Kidney capillary endothelial cell (primary cell): Measurements from ENCODE around the gene SGK2.
A peak's percentile ranks its signal among the peaks of the same experiment; 100 is the strongest.
"Not testable (repeated sequence)": the region's sequence is repeated elsewhere in the genome, so short reads cannot be mapped to it uniquely, and the experiment has no call there.

ENCODE experiments used
- DNase-seq: peaks from one replicate; pipeline ENCODE4 v3.0.0-alpha.2; 2018; ENCODE audit warnings: low spot score

The SGK2 gene

DNA sequence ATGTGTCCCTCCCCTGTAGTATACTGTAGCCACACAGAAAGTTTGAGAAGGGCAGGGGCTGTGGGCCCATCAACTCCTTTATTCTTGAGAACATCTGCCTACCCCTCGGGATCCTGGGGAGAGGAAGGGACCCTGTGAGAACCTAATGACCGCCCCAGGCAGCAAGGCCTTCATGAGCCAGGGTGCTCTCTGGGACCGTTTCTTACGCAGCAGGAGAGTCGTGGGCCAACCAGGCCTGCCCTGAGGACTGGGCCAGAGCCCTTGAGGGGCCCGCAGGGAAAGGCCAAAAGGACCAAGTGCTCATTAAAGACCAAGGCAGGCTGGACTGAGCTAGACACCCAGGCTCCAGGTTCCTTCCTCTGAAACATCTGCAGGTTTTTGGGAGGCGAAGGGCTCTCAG, 5.2 kb downstream of the SGK2 start:
- DNase-seq = no peak

GRCh38 chr20:43564455-43564854, 5.6 kb downstream of the SGK2 start:
- no peak for DNase-seq

DNA sequence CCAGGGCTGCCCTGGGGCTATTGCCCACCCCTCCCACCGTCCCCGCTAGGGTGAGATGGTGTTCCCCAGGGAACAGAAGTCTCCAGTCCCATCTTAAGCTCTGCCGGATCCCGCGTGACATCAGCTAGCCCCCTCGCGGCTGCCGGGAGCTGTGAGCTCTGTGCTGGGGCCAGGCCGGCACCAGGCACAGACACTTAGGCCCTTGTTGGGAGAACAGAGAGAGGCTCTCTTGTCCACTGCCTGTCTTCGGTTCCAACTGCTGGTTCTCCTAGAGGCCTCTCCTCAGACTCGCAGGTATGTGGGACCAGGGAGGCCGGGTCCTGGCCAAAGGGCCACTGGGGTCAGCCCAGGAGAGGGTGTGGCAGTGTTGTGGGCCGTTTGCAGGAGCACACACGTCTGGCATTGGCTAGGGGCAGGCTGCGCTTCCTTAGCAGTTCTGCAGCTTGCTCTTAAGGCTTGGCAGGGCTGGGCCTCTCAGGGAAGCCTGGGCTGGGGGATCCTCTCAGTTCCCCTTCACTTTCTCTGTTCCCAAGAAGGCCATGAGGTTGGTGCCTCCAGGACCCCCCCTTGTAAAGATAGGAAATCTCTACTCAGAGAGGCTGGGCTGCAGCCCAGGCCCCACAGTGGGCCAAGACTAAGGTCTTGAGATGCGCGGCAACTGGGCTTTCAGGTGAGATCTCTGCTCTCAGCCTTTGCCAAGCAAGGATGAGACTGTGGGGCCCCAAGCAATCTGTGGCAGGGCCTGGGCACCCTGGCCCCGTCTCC, 6.3 kb downstream of the SGK2 start:
- no peak for DNase-seq

GRCh38 chr20:43565758-43566104, 6.9 kb downstream of the SGK2 start:
- DNase-seq = no peak

- no peak for DNase-seq
Measured at GRCh38 chr20:43567477-43567876, 8.7 kb downstream of the SGK2 start.

DNA sequence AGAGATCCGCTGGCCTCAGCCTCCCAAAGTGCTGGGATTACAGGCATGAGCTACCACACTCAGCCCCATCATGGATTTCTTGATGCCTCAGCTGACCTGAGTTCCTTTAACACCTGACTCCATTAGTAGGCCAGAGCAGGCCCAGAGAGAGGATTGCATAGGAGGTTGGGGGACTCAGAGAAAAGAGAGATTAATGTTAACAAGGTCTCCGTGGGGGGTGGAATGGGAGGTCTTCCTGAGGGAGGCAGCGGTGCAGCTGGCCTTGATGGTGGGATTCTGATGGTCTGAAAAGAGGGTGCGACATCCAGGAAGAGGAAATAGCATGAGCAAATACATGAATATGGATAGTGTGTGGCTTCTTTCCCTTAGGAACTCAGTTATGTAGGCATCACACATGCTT, 9.9 kb downstream of the SGK2 start:
- no peak for DNase-seq

DNA sequence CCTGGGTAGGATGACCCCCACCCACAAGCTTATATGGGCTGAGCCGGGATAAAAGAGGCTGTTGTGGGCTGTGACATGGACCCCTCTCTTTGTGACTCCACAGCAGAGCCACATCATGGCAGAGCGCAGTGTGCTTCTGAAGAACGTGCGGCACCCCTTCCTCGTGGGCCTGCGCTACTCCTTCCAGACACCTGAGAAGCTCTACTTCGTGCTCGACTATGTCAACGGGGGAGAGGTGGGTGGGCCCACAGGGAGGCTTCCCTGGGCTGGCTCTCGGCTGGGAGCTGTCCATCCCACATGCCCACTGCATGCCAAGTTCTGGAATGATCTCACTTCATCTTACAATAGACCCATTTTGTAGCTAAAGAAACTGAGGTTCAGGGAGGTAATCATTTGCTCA, 10.5 kb downstream of the SGK2 start:
- no peak for DNase-seq

GRCh38 chr20:43570496-43570895, 11.7 kb downstream of the SGK2 start:
- DNase-seq = no peak

DNA sequence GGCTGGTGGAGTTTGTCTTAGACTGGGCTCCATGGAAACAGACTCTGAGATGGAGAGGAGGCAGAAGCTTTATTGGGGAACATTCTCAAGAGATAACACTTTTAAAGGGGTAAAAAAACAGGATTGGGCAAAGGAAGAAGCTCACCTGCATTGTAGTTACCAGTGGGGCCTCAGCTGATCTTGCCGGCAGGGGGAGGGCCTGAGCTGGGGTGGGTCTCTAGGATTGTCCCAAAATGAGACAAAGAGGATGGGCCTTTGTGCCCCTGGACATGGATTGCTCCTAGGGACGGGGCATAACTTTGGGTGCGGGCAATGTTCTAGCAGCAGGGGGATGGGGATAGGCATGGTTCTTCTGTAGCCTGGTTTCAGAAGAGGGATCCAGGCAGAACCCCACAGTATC, 12.5 kb downstream of the SGK2 start:
- no peak for DNase-seq

DNA sequence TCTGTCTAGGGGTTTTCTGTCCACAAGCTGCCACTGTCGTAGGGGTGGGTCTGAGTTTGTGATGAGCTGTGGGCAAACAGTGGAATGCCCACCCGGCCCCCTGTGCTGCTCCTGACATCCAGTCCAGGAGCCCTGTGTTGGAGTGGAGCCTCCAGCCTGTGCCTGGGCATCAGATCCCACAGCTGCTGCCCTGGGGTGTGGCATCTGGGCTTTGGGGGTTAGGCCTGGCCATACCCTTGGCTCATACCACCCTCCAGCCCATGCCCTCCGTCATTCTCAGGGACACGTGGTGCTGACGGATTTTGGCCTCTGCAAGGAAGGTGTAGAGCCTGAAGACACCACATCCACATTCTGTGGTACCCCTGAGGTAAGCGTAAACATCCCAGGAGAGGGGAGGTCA, 12.9 kb downstream of the SGK2 start:
- no peak for DNase-seq

GRCh38 chr20:43572891-43573290, 14.1 kb downstream of the SGK2 start:
- no peak for DNase-seq

GRCh38 chr20:43576108-43576507, 17.3 kb downstream of the SGK2 start:
- DNase-seq = no peak

- no peak for DNase-seq
Measured at GRCh38 chr20:43579861-43580793, 21.3 kb downstream of the SGK2 start.

DNA sequence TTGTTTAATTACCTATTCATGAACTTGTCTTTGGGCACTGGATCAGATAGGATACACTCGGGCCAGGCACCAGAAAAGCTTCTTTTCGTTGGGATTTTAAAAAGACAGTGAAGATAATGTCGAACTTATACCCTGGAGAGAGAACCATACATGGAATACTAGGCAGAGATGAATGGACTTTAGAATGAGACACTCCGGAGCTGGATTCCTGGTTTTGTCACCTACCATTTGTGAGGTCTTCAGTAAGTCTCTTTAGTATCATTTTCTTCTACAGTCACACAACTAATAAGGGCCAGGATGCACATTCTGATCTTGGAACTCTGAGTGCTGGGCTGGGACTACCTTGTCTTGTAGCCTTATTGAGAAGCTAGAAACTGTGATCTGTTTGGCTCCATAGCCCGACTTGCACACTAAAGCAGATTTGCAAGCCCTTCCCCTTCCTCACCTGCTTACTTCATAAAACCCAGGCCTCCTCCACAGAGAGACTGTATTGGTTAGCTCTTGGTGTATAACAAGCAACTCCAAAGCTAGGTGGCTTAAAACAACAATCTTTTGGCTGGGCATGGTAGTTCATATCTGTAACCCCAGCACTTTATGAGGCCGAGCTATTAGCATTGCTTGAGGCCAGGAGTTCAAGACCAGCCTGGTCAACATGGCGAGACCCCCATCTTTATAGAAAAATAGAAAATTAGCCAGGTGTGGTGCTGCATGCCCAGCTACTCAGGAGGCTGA, 24.5 kb downstream of the SGK2 start:
- DNase-seq = no peak

GRCh38 chr20:43583982-43584432, 25.2 kb downstream of the SGK2 start:
- no peak for DNase-seq

- no peak for DNase-seq
Measured at GRCh38 chr20:43584448-43585136, 25.8 kb downstream of the SGK2 start.

GRCh38 chr20:43586641-43587040, 27.8 kb downstream of the SGK2 start:
- no peak for DNase-seq

DNA sequence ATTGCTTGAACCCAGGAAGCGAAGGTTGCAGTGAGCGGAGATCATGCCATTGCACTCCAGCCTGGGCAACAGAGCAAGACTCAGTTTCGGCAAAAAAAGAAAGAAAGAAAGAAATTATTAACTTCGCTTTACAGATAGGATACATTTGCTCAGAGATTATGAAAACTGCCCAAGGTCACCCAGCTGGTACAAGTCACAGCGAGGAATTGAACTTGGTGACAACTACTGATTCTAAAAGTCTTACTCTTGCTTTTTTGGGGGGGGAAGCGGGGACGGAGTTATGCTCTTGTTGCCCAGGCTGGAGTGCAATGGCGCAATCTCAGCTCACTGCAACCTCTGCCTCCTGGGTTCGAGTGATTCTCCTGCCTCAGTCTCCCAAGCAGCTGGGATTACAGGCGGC, 29.7 kb downstream of the SGK2 start:
- not testable (repeated sequence) for DNase-seq

DNA sequence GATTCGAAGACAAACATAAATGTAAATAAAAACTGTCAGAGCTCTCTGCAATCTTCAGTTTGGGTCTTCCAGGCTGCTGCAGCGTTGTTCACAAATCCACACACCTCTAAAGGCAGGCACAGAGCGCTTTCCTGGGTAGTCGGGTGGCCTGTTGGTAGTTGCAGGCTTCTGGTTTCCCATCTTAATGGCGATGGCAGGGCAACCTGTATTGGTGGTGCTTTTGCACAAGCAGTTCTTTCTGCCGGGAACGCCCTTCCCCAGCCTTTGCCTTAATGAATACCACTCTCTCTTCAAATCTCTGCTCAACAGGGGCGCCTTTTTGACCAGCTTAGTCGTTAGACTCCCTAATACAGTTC, 31.2 kb downstream of the SGK2 start:
- no peak for DNase-seq

DNA sequence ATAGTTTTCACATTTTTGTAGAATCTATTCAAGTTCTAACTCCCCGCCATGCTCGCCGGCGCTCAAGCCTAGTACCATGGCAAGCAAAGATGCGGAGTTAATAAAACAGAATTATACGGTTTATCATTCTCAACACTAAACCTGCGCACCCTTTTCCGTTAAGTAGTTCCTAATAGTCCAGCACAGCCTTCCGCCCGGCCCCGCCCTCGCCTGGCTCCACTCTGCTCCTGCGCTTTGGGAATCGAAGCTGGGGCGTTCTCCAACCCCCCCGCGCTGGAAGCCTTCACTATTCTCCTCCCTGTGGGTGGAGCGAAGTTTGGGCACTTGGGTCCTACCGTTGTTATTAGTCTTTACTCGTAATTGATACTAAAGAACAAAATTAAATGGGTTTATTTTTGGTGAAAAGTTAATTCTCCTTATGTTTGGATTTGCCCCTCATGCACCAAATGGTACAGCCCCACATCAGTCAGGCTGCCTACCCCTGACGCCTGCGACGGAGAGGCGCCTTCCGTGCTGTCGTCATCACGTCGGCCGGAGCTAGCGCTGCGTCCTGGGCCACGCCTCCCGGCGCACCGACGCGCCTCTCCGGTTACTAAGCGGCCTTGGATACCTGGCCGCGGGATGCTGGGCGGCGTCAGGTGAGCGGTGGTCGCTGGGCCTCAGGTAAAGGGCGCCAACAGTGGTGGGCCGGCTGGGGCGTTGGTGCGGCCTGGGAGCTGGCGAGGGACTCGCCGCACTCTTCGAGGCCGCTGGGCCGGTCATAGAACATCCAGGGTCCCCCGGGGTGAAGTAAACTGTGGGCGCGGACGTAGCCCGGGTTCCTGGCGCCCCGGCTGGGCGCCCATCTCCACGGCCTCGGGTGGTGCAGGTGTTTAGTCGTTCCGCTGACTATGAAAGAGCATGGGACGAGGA, 31.8 kb downstream of the SGK2 start, which contains the start of gene IFT52:
Gene IFT52, plus strand, starts transcription at position 546 of the 912 bp plus-strand sequence. CDS start 3,762 bp downstream, outside the sequence.
- peak; percentile 90 for DNase-seq

DNA sequence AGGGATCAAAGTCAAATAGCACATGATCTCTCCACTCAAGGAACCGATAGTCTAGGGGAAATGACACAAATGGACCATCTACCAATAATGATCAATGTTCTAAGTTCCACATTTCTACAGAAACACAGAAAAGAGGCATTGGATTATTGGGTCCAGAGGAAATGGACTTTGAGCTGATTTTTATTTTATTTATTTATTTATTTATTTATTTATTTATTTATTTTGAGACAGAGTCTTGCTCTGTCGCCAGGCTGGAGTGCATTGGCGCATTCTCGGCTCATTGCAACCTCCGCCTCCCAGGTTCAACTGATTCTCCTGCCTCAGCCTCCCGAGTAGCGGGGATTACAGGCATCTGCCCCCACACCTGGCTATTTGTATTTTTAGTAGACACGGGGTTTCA, 43.1 kb downstream of the SGK2 start:
- DNase-seq = not testable (repeated sequence)
